Measurements from ENCODE around the gene SCYL1. TPM values are rescaled to one million over a fixed set of nuclear protein-coding genes. Genes with fewer than 3 reads are reported as not detected.
A peak's percentile ranks its signal among the peaks of the same experiment; 100 is the strongest.

The SCYL1 gene
- total RNA-seq, 1 donor: 109 TPM

DNA sequence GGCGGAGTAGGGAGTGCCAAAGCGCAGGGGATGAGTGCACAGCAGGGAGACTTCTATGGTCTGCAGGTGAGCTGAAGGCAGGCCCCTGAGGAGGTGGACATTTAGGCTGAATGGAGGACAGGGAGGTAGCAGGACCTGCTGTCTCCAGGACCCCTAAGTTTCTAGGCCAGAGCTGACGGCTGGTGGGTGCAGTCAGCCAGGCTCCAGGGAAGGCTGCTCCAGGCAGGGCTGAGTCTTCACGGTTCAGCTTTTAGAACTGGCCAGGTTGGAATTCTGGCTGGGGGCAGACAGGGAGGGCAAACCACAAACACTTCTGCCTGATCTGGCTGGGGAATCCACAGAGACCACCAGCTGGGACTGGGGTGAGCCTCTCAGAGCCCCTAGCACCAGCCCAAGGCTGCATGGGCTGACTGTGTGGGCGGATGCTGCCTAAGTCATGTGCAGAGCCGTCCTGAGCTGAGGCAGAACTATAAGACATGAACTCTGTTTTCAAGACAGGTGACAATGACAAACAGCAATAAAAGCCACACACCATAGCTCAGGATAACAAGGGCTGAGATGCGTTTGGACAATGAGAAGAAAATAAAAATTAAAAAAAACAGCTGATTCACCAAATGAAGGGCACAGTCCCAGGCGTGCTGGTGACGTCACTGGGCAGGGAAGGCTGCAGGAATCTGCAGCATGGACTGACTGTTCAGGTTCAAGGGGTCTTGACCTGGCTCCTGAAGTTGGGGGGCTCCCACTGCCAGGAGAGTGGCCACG lies 36.4 kb upstream of the SCYL1 start:
- Histone ChIP-seq H3K4me1 (ENCODE audit: insufficient read depth, low read length) (peaks cover 74% of the 10 kb centered on the region), H3K9me3 (ENCODE audit: low read depth, low read length) (no peaks in the 10 kb centered on the region), H3K4me3 (ENCODE audit: insufficient read depth, low read length) (peak overlapping the region; percentile 44), H3K36me3 (ENCODE audit: insufficient read depth, low read length) (no peaks in the 10 kb centered on the region), H2AFZ (ENCODE audit: low read length) (no peak overlapping the region), H3K79me2 (ENCODE audit: insufficient read depth, low read length) (peaks cover 50% of the 10 kb centered on the region), H4K20me1 (ENCODE audit: insufficient read depth, low read length) (no peaks in the 10 kb centered on the region), H3K27me3 (ENCODE audit: insufficient read depth, low read length) (no peaks in the 10 kb centered on the region), H3K27ac (ENCODE audit: low read depth, low read length) (peak overlapping the region; percentile 95), H3K4me2 (ENCODE audit: insufficient read depth, low read length) (peak overlapping the region; percentile 76)
- DNase-seq (ENCODE audit: insufficient read length, low spot score, missing footprints): no peak
- TF ChIP-seq, protein P1, sequence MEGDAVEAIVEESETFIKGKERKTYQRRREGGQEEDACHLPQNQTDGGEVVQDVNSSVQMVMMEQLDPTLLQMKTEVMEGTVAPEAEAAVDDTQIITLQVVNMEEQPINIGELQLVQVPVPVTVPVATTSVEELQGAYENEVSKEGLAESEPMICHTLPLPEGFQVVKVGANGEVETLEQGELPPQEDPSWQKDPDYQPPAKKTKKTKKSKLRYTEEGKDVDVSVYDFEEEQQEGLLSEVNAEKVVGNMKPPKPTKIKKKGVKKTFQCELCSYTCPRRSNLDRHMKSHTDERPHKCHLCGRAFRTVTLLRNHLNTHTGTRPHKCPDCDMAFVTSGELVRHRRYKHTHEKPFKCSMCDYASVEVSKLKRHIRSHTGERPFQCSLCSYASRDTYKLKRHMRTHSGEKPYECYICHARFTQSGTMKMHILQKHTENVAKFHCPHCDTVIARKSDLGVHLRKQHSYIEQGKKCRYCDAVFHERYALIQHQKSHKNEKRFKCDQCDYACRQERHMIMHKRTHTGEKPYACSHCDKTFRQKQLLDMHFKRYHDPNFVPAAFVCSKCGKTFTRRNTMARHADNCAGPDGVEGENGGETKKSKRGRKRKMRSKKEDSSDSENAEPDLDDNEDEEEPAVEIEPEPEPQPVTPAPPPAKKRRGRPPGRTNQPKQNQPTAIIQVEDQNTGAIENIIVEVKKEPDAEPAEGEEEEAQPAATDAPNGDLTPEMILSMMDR (IDR thresholded peaks at IDR 0.05; ENCODE audit: extremely low read depth, low read depth, low read length): no peak

DNA sequence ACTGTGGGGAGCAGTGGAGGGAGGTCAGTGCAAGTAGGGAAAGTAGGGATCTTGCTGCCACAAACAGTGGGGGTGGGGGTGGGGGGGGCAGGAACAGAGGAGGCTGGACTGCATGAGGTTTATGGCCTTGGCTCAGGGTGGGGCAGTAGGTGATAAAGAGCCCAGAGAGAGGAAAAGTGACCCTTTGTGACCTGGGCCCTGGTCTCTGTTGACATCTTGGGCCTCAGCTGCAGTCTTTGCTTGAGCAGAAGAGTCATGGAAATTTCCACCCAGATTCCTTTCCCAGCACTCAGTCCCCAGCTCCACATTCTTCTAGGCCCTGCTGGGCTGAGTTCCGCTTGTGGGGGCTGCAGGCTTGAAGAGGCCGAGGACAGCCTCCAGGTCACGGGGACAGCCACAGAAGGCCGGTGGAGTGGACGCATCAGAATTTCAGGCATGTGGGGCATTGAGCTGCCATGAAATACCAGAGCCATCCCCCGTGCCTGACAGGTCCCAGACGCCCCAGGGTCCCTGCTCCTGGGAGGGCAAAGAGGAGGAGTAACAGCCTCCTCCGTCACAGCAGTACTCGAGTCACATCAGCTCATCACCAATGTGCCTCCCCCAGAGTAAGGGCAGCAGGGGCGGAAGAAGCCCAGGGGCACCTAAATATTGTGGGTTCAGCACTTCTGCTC lies 35.7 kb upstream of the SCYL1 start:
- Histone ChIP-seq H3K9me3 (ENCODE audit: low read depth, low read length) (no peaks in the 10 kb centered on the region), H3K27me3 (ENCODE audit: insufficient read depth, low read length) (no peaks in the 10 kb centered on the region), H3K36me3 (ENCODE audit: insufficient read depth, low read length) (no peaks in the 10 kb centered on the region), H3K4me2 (ENCODE audit: insufficient read depth, low read length) (peak overlapping the region; percentile 76), H3K79me2 (ENCODE audit: insufficient read depth, low read length) (peaks cover 50% of the 10 kb centered on the region), H3K27ac (ENCODE audit: low read depth, low read length) (peak overlapping the region; percentile 95), H3K4me3 (ENCODE audit: insufficient read depth, low read length) (peak overlapping the region; percentile 13), H4K20me1 (ENCODE audit: insufficient read depth, low read length) (no peaks in the 10 kb centered on the region), H3K4me1 (ENCODE audit: insufficient read depth, low read length) (peaks cover 81% of the 10 kb centered on the region), H2AFZ (ENCODE audit: low read length) (no peak overlapping the region)
- DNase-seq (ENCODE audit: insufficient read length, low spot score, missing footprints): no peak
- TF ChIP-seq, protein P1 (IDR thresholded peaks at IDR 0.05; ENCODE audit: extremely low read depth, low read depth, low read length): no peak

- Histone ChIP-seq H3K9me3 (ENCODE audit: low read depth, low read length) (no peaks in the 10 kb centered on the region), H2AFZ (ENCODE audit: low read length) (no peak overlapping the region), H3K79me2 (ENCODE audit: insufficient read depth, low read length) (peaks cover 56% of the 10 kb centered on the region), H3K27me3 (ENCODE audit: insufficient read depth, low read length) (no peaks in the 10 kb centered on the region), H3K4me2 (ENCODE audit: insufficient read depth, low read length) (peak overlapping the region; percentile 76), H3K36me3 (ENCODE audit: insufficient read depth, low read length) (no peaks in the 10 kb centered on the region), H4K20me1 (ENCODE audit: insufficient read depth, low read length) (no peaks in the 10 kb centered on the region), H3K27ac (ENCODE audit: low read depth, low read length) (peak overlapping the region; percentile 95), H3K4me3 (ENCODE audit: insufficient read depth, low read length) (peak overlapping the region; percentile 1), H3K4me1 (ENCODE audit: insufficient read depth, low read length) (peaks cover 87% of the 10 kb centered on the region)
- no peak for DNase-seq (ENCODE audit: insufficient read length, low spot score, missing footprints)
- TF ChIP-seq, protein P1 (IDR thresholded peaks at IDR 0.05; ENCODE audit: extremely low read depth, low read depth, low read length): no peak
Observed at GRCh38 chr11:65489706-65490320, 35.1 kb upstream of the SCYL1 start.

DNA sequence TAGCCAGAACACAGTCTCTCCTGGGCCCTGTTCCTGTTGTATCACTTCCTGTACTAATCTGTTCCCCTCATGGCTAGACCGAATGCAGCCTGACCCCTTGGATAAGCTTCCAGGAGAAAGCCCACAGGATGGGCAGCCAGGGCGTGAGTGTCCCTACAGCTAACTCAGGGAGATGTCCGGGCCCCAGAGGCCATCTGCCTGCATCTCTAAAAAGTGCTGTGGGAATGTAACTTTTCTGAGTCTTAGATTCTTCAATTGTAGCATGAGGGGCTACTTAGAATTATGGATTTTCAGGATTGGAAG lies 33.8 kb upstream of the SCYL1 start:
- peak overlapping the region; percentile 95 for H3K27ac ChIP-seq (ENCODE audit: low read depth, low read length)
- peak overlapping the region; percentile 45 for H3K4me3 ChIP-seq (ENCODE audit: insufficient read depth, low read length)
- TF ChIP-seq, protein P1 (IDR thresholded peaks at IDR 0.05; ENCODE audit: extremely low read depth, low read depth, low read length): no peak
- H3K79me2 ChIP-seq (ENCODE audit: insufficient read depth, low read length): peaks cover 61% of the 10 kb centered on the region
- H3K9me3 ChIP-seq (ENCODE audit: low read depth, low read length): no peaks in the 10 kb centered on the region
- no peaks in the 10 kb centered on the region for H3K36me3 ChIP-seq (ENCODE audit: insufficient read depth, low read length)
- H3K4me1 ChIP-seq (ENCODE audit: insufficient read depth, low read length): peaks cover 85% of the 10 kb centered on the region
- peak overlapping the region; percentile 75 for H3K4me2 ChIP-seq (ENCODE audit: insufficient read depth, low read length)
- no peaks in the 10 kb centered on the region for H3K27me3 ChIP-seq (ENCODE audit: insufficient read depth, low read length)
- H4K20me1 ChIP-seq (ENCODE audit: insufficient read depth, low read length): no peaks in the 10 kb centered on the region
- no peak for DNase-seq (ENCODE audit: insufficient read length, low spot score, missing footprints)
- H2AFZ ChIP-seq (ENCODE audit: low read length): no peak overlapping the region

All from osteoblast (primary cell).